ENCODE results near the gene MAP9. TPM values are rescaled to one million over a fixed set of nuclear protein-coding genes. Genes with fewer than 3 reads are reported as not detected.

The MAP9 gene
- total and polyA plus RNA-seq, 2 donors (not counting 1 experiment from before 2014, with no cell fraction given), result 4.5 to 16.3 TPM

DNA sequence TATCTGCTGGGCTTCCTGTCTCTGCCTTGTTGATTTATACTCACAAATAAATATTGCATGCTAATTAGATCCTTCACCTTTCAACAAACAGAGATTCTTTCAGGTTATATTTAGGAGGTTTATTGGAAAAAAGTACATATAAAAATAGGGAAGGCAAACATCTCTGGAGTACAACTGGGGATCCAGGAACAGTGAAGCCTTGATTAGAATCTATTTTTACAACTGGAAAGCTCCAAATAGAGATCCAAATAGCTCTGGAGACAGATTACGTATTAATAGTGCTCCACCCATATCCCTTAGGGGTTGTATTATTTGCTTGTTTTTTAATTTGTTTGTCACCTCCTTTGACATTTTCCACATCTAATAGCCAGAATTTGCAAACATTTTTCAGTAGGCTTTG, 46.9 kb upstream of the MAP9 start:
- TF ChIP-seq, protein P1, sequence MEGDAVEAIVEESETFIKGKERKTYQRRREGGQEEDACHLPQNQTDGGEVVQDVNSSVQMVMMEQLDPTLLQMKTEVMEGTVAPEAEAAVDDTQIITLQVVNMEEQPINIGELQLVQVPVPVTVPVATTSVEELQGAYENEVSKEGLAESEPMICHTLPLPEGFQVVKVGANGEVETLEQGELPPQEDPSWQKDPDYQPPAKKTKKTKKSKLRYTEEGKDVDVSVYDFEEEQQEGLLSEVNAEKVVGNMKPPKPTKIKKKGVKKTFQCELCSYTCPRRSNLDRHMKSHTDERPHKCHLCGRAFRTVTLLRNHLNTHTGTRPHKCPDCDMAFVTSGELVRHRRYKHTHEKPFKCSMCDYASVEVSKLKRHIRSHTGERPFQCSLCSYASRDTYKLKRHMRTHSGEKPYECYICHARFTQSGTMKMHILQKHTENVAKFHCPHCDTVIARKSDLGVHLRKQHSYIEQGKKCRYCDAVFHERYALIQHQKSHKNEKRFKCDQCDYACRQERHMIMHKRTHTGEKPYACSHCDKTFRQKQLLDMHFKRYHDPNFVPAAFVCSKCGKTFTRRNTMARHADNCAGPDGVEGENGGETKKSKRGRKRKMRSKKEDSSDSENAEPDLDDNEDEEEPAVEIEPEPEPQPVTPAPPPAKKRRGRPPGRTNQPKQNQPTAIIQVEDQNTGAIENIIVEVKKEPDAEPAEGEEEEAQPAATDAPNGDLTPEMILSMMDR (IDR thresholded peaks at IDR 0.05), result no peak
- TF ChIP-seq EZH2 (IDR thresholded peaks at IDR 0.05; ENCODE audit: borderline replicate concordance, insufficient read depth, low read depth, low read length, poor library complexity, severe bottlenecking), result no peak
- no peak overlapping the region for H3K4me3 Mint-ChIP-seq
- WGBS (ENCODE audit: insufficient coverage), result no CpG with 5 or more reads among the region's 1 CpG
- H3K27ac Mint-ChIP-seq, result no peak overlapping the region
- peaks cover 4% of the 10 kb centered on the region for H3K9me3 Mint-ChIP-seq (ENCODE audit: insufficient read depth)
- H3K36me3 ChIP-seq (replicated peaks in 1 of 2; ENCODE audit: control extremely low read depth in 1 of 2, control insufficient read depth in 1 of 2, extremely low read depth in 1 of 2, insufficient read depth in 2 of 2, low read length in 1 of 2), result no peaks in the 10 kb centered on the region
- no peak overlapping the region for H3K4me2 ChIP-seq (replicated peaks; ENCODE audit: low read depth, low read length, poor library complexity, severe bottlenecking)
- peaks cover 10% of the 10 kb centered on the region for H3K27me3 Mint-ChIP-seq
- peaks cover 1 to 7% (median 6%) of the 10 kb centered on the region in 3 donors for H3K9me3 ChIP-seq (ENCODE audit: control extremely low read depth in 1 of 3, control insufficient read depth in 2 of 3, insufficient read depth in 1 of 3, low read length in 2 of 3)
- ChIA-PET POLR2A (no interaction called here), CTCF (no interaction called here)
- no peak overlapping the region for H2AFZ ChIP-seq (ENCODE audit: insufficient read depth, low read depth, low read length, poor library complexity, severe bottlenecking)
- no peak overlapping the region for H3K4me3 ChIP-seq (ENCODE audit: control extremely low read depth in 1 of 5, extremely low read depth in 1 of 5, insufficient read depth in 1 of 5, low read depth in 2 of 5, low read length in 4 of 5)
- H3K27ac ChIP-seq (ENCODE audit: low read length in 2 of 2), result no peak overlapping the region
- intact Hi-C loops (cut with micrococcal nuclease), result no loop called here
- no peaks in the 10 kb centered on the region for H3K4me1 ChIP-seq (ENCODE audit: control insufficient read depth in 2 of 2, insufficient read depth in 2 of 2, low read length in 2 of 2)
- H3K9ac ChIP-seq (ENCODE audit: low read length), result no peak overlapping the region
- H3K27me3 ChIP-seq (replicated peaks in 1 of 4; ENCODE audit: control extremely low read depth in 1 of 4, control insufficient read depth in 3 of 4, insufficient read depth in 4 of 4, low read length in 3 of 4), result no peaks in the 10 kb centered on the region
- DNase-seq, result no peak
- H4K20me1 ChIP-seq (ENCODE audit: control insufficient read depth, insufficient read depth, low read length, poor library complexity, severe bottlenecking), result no peaks in the 10 kb centered on the region
- no peaks in the 10 kb centered on the region for H3K79me2 ChIP-seq (ENCODE audit: control insufficient read depth, insufficient read depth, low read length)
- no peak for ATAC-seq (ENCODE audit: low read depth)
- H3K4me1 Mint-ChIP-seq, result no peaks in the 10 kb centered on the region

DNA sequence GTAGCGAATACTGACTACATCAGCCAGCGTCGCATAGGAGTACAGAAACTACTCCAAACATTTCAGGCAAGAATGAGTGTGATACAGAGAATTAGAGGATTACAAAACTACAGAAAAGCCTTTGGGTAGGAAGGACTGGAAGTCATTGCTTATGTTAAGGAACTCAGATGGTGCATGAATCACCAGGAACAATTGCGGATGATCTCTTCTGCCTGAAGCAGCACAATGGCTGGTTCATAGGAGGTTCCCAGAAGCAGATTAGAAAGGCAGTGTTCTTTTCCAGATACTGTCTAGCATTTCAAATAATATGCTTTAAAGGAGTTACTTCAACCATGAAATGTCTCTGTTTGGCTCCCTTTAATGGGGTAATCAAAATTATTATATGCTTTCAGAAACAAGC, 42.5 kb upstream of the MAP9 start:
- Histone ChIP-seq H3K27me3 (replicated peaks in 1 of 4; ENCODE audit: control extremely low read depth in 1 of 4, control insufficient read depth in 3 of 4, insufficient read depth in 4 of 4, low read length in 3 of 4) (no peaks in the 10 kb centered on the region), H2AFZ (ENCODE audit: insufficient read depth, low read depth, low read length, poor library complexity, severe bottlenecking) (no peak overlapping the region), H3K27ac (ENCODE audit: low read length in 2 of 2) (no peak overlapping the region), H4K20me1 (ENCODE audit: control insufficient read depth, insufficient read depth, low read length, poor library complexity, severe bottlenecking) (no peaks in the 10 kb centered on the region), H3K4me1 (ENCODE audit: control insufficient read depth in 2 of 2, insufficient read depth in 2 of 2, low read length in 2 of 2) (no peaks in the 10 kb centered on the region), H3K79me2 (ENCODE audit: control insufficient read depth, insufficient read depth, low read length) (no peaks in the 10 kb centered on the region), H3K4me2 (replicated peaks; ENCODE audit: low read depth, low read length, poor library complexity, severe bottlenecking) (no peak overlapping the region), H3K9ac (ENCODE audit: low read length) (no peak overlapping the region), H3K36me3 (replicated peaks in 1 of 2; ENCODE audit: control extremely low read depth in 1 of 2, control insufficient read depth in 1 of 2, extremely low read depth in 1 of 2, insufficient read depth in 2 of 2, low read length in 1 of 2) (no peaks in the 10 kb centered on the region), H3K9me3 (ENCODE audit: control extremely low read depth in 1 of 3, control insufficient read depth in 2 of 3, insufficient read depth in 1 of 3, low read length in 2 of 3) (no peaks in the 10 kb centered on the region), H3K4me3 (ENCODE audit: control extremely low read depth in 1 of 5, extremely low read depth in 1 of 5, insufficient read depth in 1 of 5, low read depth in 2 of 5, low read length in 4 of 5) (no peak overlapping the region)
- ChIA-PET CTCF (no interaction called here), POLR2A (no interaction called here)
- no peaks in the 10 kb centered on the region for H3K4me1 Mint-ChIP-seq
- peaks cover 10% of the 10 kb centered on the region for H3K27me3 Mint-ChIP-seq
- intact Hi-C loops (cut with micrococcal nuclease), result no loop called here
- no peak for ATAC-seq (ENCODE audit: low read depth)
- DNase-seq, result no peak
- no peak overlapping the region for H3K27ac Mint-ChIP-seq
- no peak overlapping the region for H3K4me3 Mint-ChIP-seq
- H3K9me3 Mint-ChIP-seq (ENCODE audit: insufficient read depth), result no peaks in the 10 kb centered on the region
- no CpG with 5 or more reads among the region's 4 CpGs for WGBS (ENCODE audit: insufficient coverage)
- no peak for TF ChIP-seq EZH2 (IDR thresholded peaks at IDR 0.05; ENCODE audit: borderline replicate concordance, insufficient read depth, low read depth, low read length, poor library complexity, severe bottlenecking)
- TF ChIP-seq, protein P1 (IDR thresholded peaks at IDR 0.05), result no peak

All from B cell (primary cell).